ENCODE data around the gene RAB3A.

The RAB3A gene

DNA sequence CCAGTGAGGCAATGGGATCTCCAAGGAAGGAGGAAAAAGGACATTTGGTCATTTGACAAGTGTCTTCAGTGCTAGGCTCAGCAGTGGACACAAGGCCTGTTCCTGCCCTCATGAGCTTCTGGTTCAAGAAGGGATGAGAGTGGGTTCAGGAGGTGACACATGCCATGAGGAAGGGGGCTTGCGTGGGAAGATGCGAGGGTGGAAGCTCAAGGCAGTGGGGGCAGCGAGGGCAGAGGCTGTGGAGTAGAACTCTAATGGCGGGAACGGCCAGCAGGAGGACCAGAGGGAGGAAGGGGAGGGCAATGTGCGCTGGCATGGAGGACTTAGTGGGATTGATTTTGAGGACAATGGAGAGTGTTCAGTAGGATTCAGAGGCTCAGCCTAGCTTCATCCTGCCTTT lies 47.6 kb downstream of the RAB3A start:
- no peak for DNase-seq (ENCODE audit: low read depth)
- H3K4me3 ChIP-seq (ENCODE audit: low read depth, low read length): no peak overlapping the region

DNA sequence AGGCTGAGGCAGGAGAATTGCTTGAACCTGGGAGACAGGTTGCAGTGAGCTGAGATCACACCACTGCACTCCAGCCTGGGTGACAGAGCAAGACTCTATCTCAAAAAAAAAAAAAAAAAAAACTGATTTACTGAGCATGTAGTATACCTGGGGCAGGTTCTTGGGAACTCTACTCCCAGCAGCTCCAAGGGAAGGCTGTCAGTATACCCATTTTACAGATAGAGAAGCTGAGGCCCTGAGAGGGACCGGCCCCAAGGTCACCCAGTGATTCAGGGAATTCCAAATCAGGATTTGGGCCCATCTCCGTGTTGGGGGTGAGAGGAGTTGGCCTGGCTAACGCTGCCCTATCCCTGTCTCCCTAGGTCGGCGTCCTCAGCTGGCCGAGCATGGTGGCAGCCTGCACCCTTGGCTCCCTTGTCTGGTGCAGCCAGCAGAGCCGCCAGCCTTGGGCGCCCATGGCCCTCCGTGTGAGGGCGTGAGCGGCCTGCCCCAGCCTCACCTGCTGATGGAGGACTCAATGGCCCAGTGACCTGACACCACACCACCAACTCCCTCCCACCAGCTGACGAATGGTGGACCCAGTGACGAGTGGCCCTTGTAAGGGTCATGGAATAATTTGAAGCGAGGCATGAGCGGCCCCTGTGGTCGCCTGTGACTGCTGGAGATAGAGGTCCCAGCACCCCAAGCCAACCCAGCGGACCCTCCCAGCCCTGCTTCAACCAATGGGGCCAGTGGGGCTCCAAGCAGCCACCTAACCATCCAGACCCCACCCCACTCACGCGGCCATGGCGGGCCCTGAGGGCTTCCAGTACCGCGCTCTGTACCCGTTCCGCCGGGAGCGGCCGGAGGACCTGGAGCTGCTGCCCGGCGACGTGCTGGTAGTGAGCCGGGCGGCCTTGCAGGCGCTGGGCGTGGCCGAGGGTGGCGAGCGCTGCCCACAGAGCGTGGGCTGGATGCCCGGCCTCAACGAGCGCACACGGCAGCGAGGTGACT lies 48.5 kb downstream of the RAB3A start:
- H3K4me3 ChIP-seq (ENCODE audit: low read depth, low read length): no peak overlapping the region
- DNase-seq (ENCODE audit: low read depth): no peak

- H3K4me3 ChIP-seq (ENCODE audit: low read depth, low read length): peak overlapping the region; percentile 93
- DNase-seq (ENCODE audit: low read depth): no peak
Measured at GRCh38 chr19:18153556-18154134, 50.2 kb downstream of the RAB3A start.

GRCh38 chr19:18152817-18153555 lies 50.9 kb downstream of the RAB3A start, which contains the start of gene PIK3R2:
PIK3R2 (plus strand) TSS chr19:18153163; CDS start chr19:18155880, 2,717 bp downstream.
- H3K4me3 ChIP-seq (ENCODE audit: low read depth, low read length): peak within 1 kb of the TSS; percentile 93
- peak; percentile 90 for DNase-seq (ENCODE audit: low read depth)

- H3K4me3 ChIP-seq (ENCODE audit: low read depth, low read length): peak overlapping the region; percentile 55
- peak; percentile 90 for DNase-seq (ENCODE audit: low read depth)
Measured at GRCh38 chr19:18152442-18152816, 51.4 kb downstream of the RAB3A start.

- H3K4me3 ChIP-seq (ENCODE audit: low read depth, low read length): no peak overlapping the region
- DNase-seq (ENCODE audit: low read depth): no peak
Measured at GRCh38 chr19:18150776-18151624, 52.8 kb downstream of the RAB3A start.

DNA sequence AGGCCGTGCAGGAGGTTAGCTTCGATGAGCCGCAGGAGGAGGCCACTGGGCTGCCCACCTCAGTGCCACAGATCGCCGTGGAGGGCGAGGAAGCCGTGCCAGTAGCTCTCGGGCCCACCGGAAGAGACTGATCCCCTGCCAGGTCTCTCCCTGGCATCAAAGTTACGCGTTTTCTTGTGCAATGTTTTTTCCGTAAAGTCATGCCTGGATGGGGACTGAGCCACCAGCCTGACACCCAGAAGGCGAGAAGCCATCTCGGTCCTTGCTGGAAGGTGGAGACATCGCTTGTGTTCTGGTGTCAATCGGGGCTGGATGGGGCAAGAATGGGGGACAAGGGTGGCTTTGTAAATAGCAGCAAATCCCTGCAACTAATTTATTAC lies 54.3 kb downstream of the RAB3A start:
- no peak overlapping the region for H3K4me3 ChIP-seq (ENCODE audit: low read depth, low read length)
- no peak for DNase-seq (ENCODE audit: low read depth)

GRCh38 chr19:18147396-18147795 lies 56.4 kb downstream of the RAB3A start:
- DNase-seq (ENCODE audit: low read depth): no peak

More at GRCh38 chr19:18147396-18147795, 56.4 kb downstream of the RAB3A start:
- H3K4me3 ChIP-seq (ENCODE audit: low read depth, low read length): no peak overlapping the region

Data from skeletal muscle cell (primary cell).